ENCODE measurements around the gene CGB2. TPM values are rescaled to one million over a fixed set of nuclear protein-coding genes. Genes with fewer than 3 reads are reported as not detected.

CGB2 gene
- total and polyA plus RNA-seq, 9 of the 15 experiments (the other 6 are each of a cell fraction or from before 2014, with no cell fraction given) = 0.22 TPM; not detected in 8

DNA sequence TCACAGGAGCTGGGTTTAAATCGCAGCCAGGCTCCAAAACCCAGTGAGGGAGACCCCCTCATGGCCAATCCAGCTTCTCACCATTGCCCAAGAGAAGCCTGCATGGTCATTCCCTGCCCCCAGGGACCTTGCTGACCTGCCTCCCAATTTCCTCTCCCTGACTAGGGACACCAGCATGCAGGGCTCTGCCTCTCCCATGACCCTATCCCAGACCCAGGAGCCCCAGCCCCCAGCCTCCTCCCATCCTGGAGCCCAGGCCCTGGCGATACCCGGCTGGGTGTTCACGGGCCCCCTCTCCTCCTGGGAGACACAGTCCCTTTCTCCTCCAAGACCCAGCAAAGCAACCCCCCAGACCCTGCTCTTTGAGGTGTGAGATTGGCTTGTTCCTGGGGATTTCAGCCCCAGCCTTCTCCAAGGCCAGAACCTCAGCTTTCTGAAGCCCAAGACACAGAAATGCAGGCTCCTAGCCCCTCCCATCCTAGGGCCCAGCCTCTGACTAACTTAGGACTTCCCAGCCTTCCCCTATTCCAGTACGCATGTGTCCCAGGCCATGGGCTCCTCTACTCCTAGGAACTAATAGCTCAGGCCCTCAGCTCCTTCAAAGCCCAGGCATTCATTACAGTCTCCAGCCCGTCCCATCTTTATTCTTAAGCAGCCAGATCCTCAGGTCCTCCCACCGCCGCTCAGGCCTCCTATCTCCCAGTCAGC, 39.7 kb upstream of the CGB2 start:
- FAIRE-seq (peak; percentile 79), DNase-seq (ENCODE audit: extremely low read depth in 1 of 4, low spot score in 3 of 4) (peak; percentile 44 to 73 (median 52)), ATAC-seq (peak; percentile 21)
- H3K36me3 ChIP-seq (ENCODE audit: control insufficient read depth, insufficient read depth, low read length) = peaks cover 42% of the 10 kb centered on the region
- no peaks in the 10 kb centered on the region for H4K20me1 ChIP-seq (replicated peaks; ENCODE audit: control insufficient read depth, insufficient read depth, low read length)
- peak overlapping the region; percentile 88 for H3K4me2 ChIP-seq (ENCODE audit: insufficient read depth, low read length)
- H3K27ac ChIP-seq (ENCODE audit: extremely low read depth, low read depth, low read length) = peak overlapping the region; percentile 73
- in situ Hi-C loops (cut with MboI) (no loop called here), intact Hi-C loops (cut with micrococcal nuclease) (loop anchor here (10.0 kb wide), 2 partner anchors 163 to 233 kb away; partner anchors contain the start of genes HRC and TRPM4)
- peak overlapping the region; percentile 55 for H2AFZ ChIP-seq (ENCODE audit: low read depth, low read length)
- ChIA-PET CTCF (ENCODE audit: low intra/inter-chr PET ratio) (no interaction called here), POLR2A (interaction anchor here (0.7 to 3.0 kb wide), 6 partner anchors 13 to 120 kb away, joined by 3 to 42 read pairs (median 4); partner anchors contain the start of genes FTL and PPP1R15A)
- H3K9ac ChIP-seq (ENCODE audit: insufficient read depth in 1 of 2, low read depth in 2 of 2, low read length in 2 of 2) = peak overlapping the region; percentile 84 to 94
- H3K79me2 ChIP-seq (ENCODE audit: control insufficient read depth, insufficient read depth, low read length) = peaks cover 63% of the 10 kb centered on the region
- peaks cover 5 to 33% of the 10 kb centered on the region in 2 experiments; a peak in 4 of 5 replicates for H3K4me1 ChIP-seq (replicated peaks in 1 of 2; ENCODE audit: control insufficient read depth in 2 of 2, insufficient read depth in 2 of 2, low read length in 2 of 2)
- BruUV-seq (replicated peaks) = no TSS peak
- H3K9me1 ChIP-seq (ENCODE audit: control insufficient read depth, insufficient read depth, low read length) = no peaks in the 10 kb centered on the region
- WGBS (ENCODE audit: insufficient coverage, low coverage, missing lambda C conversion rate) = 10% methylated on average over 5 of the region's 8 CpGs
- H3K9me3 ChIP-seq (replicated peaks; ENCODE audit: control insufficient read depth, insufficient read depth, low read depth, low read length) = no peaks in the 10 kb centered on the region
- no peaks in the 10 kb centered on the region for H3K27me3 ChIP-seq (ENCODE audit: control insufficient read depth in 2 of 2, insufficient read depth in 2 of 2, low read length in 2 of 2)
- peak overlapping the region; percentile 87 for H3K4me3 ChIP-seq
- TF ChIP-seq, protein P1, sequence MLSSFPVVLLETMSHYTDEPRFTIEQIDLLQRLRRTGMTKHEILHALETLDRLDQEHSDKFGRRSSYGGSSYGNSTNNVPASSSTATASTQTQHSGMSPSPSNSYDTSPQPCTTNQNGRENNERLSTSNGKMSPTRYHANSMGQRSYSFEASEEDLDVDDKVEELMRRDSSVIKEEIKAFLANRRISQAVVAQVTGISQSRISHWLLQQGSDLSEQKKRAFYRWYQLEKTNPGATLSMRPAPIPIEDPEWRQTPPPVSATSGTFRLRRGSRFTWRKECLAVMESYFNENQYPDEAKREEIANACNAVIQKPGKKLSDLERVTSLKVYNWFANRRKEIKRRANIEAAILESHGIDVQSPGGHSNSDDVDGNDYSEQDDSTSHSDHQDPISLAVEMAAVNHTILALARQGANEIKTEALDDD (IDR thresholded peaks at IDR 0.05) = 0 out of 2 replicates have a peak, but pooled peaks have one; percentile 26
- TF ChIP-seq MAZ (CRISPR knock-in tag; conservative IDR thresholded peaks at IDR 0.05 in 1 of 2, IDR thresholded peaks at IDR 0.05 in 1 of 2) (peak in 1 of 2 experiments; percentile 30; a peak in 1 of 4 replicates), SPI1 (IDR thresholded peaks at IDR 0.05; ENCODE audit: borderline replicate concordance, low read depth, low read length) (peak; percentile 40; the same call in 1 of the 2 replicates), E2F1 (CRISPR knock-in tag; IDR thresholded peaks at IDR 0.05) (no peak), TOE1 (IDR thresholded peaks at IDR 0.05; ENCODE audit: borderline replicate concordance) (no peak), TOE1 (CRISPR knock-in tag; IDR thresholded peaks at IDR 0.05; ENCODE audit: borderline replicate concordance, low read depth) (no peak), YY1 (IDR thresholded peaks at IDR 0.05; ENCODE audit: borderline replicate concordance in 1 of 3, control insufficient read depth in 1 of 3, extremely low read depth in 1 of 3, insufficient read depth in 3 of 3, insufficient read length in 1 of 3, insufficient replicate concordance in 2 of 3, low read depth in 1 of 3, low read length in 2 of 3) (peak in 1 of 3 experiments; percentile 12), NRF1 (conservative IDR thresholded peaks at IDR 0.05 in 1 of 2, IDR thresholded peaks at IDR 0.05 in 1 of 2) (peak; percentile 81 to 84)
- TF ChIP-seq, protein P2, sequence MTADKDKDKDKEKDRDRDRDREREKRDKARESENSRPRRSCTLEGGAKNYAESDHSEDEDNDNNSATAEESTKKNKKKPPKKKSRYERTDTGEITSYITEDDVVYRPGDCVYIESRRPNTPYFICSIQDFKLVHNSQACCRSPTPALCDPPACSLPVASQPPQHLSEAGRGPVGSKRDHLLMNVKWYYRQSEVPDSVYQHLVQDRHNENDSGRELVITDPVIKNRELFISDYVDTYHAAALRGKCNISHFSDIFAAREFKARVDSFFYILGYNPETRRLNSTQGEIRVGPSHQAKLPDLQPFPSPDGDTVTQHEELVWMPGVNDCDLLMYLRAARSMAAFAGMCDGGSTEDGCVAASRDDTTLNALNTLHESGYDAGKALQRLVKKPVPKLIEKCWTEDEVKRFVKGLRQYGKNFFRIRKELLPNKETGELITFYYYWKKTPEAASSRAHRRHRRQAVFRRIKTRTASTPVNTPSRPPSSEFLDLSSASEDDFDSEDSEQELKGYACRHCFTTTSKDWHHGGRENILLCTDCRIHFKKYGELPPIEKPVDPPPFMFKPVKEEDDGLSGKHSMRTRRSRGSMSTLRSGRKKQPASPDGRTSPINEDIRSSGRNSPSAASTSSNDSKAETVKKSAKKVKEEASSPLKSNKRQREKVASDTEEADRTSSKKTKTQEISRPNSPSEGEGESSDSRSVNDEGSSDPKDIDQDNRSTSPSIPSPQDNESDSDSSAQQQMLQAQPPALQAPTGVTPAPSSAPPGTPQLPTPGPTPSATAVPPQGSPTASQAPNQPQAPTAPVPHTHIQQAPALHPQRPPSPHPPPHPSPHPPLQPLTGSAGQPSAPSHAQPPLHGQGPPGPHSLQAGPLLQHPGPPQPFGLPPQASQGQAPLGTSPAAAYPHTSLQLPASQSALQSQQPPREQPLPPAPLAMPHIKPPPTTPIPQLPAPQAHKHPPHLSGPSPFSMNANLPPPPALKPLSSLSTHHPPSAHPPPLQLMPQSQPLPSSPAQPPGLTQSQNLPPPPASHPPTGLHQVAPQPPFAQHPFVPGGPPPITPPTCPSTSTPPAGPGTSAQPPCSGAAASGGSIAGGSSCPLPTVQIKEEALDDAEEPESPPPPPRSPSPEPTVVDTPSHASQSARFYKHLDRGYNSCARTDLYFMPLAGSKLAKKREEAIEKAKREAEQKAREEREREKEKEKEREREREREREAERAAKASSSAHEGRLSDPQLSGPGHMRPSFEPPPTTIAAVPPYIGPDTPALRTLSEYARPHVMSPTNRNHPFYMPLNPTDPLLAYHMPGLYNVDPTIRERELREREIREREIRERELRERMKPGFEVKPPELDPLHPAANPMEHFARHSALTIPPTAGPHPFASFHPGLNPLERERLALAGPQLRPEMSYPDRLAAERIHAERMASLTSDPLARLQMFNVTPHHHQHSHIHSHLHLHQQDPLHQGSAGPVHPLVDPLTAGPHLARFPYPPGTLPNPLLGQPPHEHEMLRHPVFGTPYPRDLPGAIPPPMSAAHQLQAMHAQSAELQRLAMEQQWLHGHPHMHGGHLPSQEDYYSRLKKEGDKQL (CRISPR knock-in tag; IDR thresholded peaks at IDR 0.05; ENCODE audit: borderline replicate concordance) = 0 out of 2 replicates have a peak, but pooled peaks have one; percentile 21

Measured in K562 (cell line).